HTERT RPE-1 (cell line): ENCODE data around the gene KCNG1.

Experiments
- in situ Hi-C: fragments of 300-500 bp; cut with MboI; formaldehyde crosslinking; loops from 4 replicates; pipeline ENCODE4 v1.14.3; 2020; ENCODE audit warnings: low sequenced_read_pairs

KCNG1 gene

DNA sequence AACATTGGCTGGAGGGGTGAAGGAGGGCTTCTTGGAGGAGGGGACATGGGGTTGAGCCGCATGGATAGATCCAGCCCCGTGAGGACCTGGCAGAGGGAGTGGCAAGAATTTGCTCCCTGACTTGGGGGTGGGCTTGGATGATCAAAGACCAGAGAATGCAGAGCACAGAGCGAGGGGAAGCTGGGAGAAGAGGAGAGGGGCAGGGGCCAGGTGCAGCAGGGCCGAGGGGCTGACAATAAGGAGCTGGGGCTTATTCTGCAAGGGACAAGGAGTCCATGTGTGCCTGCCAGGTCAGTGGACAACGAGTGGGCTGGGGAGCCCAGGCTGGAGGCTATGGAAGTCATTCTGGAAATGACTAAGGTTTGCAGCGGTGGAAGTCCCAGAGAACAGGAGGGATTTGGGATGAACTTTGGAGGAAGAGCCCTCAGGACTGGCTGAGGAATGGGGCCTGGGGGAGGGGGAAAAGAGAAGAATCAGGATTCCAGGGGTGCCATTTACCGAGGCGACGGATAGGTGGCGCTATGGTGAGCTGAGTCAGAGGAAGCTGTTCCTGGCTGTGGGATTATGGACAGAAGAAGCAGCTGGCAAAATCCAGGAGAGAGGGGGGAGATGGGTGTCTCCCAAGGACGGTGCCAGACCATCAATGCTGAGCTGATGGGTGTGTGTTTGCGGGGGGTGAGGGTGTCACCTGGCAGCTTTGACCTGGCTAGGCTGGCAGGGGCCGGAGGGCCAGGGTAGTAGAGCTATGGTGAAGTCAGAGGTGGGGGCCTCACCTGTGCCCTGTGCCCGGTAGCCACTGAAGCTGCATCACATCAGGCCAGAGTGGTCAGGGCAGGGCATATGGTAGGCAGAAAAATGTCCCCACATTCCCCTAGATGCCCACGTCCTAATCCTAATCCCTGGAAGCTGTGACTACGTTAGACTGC lies 7.8 kb downstream of the KCNG1 start:
- in situ Hi-C loops: no loop called here

DNA sequence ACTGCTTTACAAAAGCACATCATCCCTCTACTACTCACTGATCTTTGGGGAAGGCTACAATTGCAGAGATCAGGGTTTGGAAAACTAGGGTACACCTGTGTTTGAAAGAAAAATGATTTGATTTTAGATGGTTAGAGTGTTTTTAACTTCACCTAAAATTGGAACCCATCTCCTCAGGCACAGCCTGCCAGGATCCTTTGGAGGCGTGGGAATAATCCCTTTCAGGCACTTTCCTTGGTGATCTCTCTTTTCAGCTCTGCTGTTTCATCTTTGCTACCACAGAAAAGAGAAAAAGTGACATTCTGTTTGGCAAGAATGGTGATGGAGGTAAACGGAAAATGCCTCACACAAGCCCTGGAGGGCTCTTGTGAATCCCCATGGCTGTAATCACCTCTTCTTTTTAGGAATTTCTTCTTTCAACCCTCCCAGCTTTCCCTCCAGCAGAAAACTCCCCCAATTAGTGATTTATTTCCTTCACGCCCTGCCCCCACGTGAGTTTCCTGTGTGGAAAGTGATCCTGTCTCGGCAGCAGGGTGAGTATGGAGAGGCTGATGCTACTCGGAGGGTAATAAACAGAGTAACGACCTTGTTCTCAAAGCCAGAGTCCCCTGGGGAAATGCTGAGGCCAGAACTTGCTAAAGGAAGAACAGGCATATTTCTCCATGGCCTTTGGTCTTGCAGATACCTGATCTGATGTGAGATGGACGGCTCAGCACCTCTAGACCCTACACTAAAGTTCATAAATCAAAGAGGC lies 9.2 kb downstream of the KCNG1 start:
- in situ Hi-C loops: no loop called here

DNA sequence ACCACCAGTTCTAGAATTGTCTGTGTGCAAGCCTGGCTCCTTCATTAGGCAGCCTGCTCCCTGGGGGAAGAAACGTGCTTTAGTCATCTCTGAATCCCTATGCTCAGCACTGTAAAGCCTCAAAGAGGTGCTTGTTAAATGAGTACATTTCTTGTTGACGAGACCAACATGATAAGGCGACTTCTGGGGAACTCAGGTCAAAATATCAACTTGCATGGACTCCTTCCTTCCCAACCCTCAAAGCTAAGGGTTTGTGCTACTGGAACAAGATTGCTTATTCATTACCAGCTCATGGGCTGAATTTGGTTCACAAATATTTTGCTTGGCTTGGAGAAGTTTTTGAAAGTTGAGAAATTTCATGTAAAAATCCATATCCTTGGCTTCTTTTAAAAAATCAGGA lies 10.6 kb downstream of the KCNG1 start:
- in situ Hi-C loops: no loop called here

DNA sequence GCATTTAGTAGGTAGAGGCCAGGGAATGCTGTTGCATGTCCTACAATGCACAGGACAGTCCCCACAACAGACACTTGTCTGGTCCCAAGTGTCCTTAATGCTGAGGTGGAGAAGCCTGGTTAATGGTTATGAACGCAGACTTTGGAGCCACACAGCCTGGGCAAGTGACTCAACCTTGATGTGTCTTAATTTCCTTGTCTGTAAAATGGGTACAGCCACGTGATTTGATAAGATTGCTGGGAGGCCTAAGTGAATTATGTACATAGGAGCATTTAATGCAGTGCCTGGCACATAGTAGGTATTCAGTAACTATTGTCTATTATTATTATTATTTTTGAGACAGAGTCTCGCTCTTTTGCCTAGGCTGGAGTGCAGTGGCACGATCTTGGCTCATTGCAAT lies 11.4 kb downstream of the KCNG1 start:
- in situ Hi-C loops: no loop called here

DNA sequence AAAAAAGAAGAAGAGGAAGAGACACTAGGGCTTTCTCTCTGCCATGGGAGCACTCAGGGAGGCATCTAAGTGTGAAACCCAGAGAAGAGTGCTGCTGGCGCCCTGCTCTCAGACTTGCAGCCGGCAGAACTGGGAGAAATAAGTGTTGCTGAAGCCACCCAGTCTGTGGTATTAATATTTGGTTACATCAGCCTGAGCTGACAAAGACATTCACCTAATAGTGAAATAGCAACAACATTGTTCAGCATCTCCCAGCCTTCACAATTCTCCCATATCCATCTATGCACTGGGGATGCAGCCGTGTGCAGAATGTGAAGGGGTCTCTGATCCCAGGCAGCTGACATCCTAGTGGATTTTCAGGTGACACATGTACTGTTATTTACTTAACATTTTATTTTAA lies 12.0 kb downstream of the KCNG1 start:
- in situ Hi-C loops: no loop called here

DNA sequence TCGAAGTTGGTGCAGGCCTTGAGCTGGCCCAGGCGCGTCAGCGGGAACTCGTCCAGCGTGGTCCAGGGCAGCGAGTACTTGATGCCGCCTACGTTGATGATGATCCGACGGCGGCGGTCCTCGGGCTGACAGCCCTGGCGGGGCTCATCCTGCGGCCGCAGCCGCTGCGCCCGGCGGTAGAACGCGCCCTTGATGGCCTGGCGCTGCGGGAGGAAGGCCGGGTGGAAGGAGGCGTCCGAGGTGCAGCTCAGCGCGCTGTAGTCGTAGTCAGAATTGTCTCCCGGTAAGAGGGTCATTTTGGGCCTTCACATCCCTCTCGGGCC lies 12.9 kb downstream of the KCNG1 start:
- in situ Hi-C loops: no loop called here

DNA sequence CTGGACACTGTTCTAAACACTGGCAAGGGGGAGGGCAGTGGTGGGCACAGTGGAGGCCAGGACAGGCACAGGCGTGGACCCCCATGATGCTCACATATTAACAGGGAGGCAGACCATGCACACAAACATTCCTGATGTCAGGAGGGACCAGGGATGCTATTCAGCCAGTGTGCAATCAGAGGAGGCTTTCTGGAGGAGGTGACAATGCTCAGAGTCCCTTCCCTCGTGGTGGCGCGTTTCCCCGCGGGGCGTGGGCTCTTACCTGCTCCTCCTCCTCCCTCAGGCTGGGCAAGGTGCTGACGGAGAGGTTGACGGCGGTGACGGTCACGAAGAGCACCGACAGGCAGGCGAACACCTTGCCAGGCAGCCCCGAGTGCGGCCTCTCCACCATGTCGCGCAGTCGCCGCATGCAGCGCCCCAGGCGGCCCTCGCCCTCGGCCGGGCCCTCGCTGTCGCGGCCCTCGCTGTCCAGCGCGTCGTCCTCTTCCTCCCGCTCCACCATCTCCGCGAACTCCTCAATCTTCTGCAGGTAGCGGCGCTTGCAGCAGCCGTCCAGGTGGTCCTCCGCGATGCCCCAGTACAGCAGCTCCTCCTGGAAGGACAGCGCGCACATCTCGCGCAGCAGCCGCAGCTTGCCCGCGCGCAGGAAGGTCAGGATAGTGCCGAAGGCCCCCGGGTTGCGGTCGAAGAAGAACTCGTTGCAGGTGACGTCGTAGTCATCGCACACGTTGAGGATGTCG lies 13.4 kb downstream of the KCNG1 start:
- in situ Hi-C loops: no loop called here

DNA sequence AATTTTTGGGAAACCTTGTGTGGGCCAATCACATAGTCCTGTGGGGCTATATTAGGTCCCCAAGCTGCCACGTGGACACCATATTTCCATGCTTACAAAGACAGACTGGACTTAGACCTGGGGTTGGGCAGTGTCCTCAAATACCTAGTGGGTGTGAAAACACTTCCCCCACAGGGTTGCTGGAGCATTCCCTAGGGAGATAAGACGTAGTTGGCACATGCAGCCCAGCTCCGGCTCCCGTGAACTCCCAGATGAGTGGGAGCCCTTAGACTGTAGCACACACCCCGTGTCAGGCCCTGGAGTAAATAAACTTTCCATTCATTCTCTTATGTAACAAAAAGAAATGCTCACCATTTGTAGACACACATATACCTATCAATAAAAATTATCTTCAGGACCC lies 14.2 kb downstream of the KCNG1 start:
- in situ Hi-C loops: no loop called here

DNA sequence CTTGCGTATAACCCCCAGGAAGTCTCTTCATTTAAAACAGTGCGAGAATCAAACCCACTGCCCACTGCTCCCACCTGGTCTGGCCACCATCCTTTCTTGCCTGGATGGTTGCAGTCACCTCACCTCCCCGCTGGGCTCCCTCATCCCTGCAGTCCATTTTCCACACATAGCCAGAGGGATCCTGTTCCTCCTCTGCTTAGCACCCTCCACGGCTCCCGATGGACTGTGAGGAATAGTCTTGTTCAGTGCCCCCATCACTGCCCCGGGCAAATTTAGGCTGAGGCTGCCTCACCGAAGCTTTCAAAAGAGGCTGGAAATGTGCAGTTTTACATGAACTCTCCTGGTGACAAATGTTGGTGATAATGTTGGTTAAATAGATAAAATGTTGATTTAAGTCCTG lies 17.7 kb downstream of the KCNG1 start:
- in situ Hi-C loops: no loop called here

DNA sequence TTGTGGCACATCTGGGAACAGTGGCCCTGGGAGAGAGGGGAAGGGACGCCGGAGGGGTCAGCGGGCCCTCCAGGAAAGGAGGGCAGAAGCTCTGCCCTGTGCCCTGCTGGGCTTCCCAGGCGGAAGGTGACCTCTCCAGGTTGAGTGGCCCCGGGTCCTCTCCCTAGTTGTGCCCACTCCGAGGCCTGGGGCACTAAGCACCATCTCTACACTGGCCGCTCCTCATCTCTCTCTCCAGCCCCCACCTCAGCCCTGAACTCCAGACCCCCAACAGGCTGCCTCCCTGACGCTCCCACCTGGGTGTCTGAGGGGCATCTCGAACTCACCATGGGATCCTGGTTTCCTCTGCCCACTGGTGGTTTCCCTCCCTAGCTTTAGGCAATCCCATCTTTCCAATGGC lies 18.1 kb downstream of the KCNG1 start:
- in situ Hi-C loops: no loop called here

DNA sequence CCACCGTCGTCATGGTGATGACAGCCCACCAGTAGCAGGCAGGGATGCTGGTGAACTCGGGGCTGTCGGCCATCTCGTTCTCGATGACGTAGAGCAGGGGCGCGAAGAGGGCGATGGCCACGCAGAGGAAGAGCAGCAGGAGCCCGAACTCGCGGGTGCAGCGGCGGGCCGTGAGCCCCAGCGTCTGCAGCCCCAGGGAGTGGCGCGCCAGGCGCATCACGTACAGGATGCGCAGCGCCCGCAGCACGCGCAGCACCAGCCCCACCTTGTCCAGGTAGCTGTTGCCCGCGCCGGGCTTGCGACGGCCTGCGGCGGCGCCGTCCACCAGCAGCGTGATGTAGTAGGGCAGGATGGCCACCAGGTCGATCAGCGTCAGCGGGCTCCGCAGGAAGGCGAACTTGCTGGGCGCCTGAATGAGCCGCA lies 18.6 kb downstream of the KCNG1 start:
- in situ Hi-C loops: no loop called here

DNA sequence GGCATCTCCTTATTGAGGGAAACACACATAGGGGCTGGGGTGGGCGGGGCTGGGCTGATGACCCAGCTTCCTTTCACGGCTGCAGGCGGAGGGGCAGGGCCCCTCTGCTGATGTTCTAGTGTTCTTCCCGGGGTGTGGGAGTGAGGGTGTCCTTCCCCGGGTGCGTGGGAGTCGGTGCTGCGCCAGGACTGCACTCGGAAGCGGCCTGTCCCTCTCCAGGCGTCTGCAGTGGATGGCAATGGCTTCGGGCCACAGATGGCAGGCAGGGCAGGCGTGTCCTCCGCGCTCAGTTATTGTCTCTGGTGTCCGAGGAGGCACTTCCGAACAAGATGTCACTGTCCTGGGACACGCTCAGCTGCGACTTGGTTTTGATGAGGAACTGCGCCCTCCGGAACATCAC lies 19.2 kb downstream of the KCNG1 start:
- in situ Hi-C loops: no loop called here

DNA sequence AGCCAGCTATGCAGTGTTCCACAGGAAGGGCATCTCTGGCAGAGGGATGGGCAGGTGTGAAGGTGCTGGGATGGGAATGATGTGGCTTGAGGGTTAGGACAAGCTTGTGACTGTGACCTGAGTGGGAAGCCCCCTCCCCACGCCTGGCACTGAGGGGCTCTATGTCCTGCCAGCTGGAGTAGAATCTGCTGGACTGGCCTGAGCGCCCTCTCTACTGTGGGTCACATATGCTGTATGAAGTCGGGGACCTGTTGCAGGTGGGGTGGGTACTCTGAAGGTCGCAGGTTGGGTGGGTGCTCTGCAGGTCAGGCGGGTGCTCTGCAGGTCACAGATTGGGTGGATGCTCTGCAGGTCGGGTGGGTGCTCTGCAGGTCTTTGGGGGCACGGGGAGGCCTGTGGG lies 20.3 kb downstream of the KCNG1 start:
- in situ Hi-C loops: no loop called here

DNA sequence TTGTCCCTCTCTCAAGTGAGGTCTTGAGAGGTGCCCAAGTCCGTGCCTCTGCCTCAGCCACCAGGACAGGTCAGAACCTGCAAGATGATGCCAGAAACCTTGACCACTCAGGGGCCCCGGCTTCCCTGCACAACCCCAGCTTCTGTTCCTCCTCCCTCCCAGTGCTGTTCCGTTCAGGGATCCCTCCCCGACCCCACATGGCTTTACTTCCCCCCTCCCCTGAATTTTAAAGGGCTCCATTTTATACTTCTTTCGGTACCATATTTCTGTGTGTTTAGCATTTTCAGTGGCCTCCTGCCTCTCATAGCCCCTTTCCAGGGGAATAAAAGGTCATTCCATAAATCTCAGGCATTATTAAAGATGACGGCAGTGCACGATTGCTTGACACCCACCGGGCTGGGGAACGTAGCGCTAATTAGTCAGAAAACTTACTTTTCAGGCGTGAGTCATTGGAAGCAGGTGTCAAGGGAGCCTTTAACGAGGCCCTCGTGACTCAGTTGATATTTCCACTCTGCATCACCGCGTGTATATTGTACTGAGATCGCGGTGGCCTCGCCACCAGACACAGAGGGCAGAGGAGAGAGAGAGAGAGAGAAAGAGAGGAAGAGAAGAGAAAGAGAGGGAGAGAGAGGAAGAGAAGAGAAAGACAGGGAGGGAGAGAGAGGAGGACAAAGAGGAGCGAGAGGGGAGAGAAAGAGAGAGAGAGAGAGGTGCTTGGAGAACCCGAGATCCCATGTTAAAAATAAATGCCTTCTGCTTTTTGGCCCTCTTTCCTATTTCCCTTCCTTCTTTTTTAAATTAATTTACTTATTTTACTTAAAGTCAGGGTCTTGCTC lies 21.3 kb downstream of the KCNG1 start:
- in situ Hi-C loops: no loop called here

DNA sequence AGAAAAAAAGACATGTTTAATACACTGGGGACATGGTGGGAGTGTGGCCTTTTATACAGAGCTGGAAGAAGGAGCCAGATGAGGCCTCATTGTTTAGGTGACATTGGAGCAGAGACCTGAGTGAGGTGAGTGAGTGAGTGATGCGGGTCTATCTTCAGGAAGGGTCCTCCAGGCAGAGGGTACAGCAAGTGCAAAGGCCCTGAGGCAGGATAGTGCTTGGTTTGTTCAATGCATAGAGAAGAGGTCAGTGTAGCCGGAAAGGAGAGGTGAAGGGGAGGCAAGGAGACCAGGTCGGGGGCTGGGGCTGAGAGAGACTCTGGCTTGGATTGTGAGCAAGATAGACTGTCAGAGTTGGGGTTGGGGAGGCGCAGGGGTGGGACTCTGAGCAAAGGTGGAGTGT lies 23.6 kb downstream of the KCNG1 start:
- in situ Hi-C loops: no loop called here

DNA sequence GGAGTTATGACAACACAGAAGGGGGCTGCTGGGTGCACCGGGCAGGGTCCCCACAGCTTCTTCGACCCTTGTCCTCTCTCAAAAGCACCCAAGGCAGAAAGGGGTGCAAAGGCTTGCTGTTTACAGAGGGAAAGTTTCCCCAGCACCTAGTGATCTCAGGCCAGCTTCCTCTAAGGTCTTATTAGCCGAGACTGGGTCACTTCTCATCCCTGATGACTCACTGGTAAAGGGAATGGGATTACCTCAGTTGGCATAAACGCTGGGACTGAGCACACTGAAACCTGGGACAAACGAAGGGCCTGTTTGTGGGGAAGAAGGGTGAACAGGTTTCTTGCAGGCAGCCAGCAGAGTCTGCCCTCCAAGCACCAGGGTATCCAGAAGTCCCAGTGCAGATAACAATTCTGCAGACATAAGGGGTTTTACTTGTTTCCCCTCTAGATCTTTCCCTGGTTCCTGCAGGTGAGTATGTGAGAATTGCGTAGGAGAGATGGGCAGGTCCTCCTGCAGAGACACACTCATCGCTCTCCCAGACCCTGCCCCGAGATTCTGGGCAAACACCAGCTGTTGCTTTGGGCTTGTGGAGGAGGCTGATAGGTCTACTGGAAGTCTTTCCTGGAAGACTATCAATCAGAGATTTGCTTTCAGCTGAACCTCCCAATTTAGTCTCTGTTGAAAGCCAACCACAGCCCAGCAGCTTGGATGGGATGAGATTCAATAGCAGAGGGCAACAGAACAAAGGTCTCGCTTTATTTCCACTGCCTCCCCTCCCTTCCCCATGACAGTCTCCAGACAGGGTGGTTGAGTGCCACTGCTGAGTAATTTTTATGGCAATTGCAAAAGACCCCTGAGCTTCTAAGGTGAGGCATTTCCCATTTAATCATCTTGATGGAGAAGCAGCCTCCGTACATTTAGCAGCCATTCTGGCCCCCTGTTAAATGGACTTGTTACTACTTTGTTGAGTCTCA lies 25.7 kb downstream of the KCNG1 start:
- in situ Hi-C loops: no loop called here

DNA sequence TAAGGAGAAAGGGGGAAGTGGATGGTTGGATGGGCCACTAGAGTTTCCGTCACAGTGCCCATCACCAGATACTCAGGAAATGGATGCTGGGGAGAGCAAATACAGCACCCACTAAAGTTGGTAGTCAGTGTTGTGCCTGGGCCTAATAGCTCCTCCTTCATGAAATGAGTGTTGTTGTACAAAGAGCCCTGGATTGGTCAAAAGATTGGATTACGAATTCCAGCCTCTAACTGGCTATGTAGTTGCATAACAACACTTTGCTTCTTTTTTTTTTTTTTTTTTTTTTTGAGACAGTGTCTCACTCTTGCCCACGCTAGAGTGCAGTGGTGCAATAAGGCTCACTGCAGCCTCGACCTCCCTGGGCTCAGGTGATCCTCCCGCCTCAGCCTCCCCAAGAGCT lies 27.4 kb downstream of the KCNG1 start:
- in situ Hi-C loops: no loop called here

DNA sequence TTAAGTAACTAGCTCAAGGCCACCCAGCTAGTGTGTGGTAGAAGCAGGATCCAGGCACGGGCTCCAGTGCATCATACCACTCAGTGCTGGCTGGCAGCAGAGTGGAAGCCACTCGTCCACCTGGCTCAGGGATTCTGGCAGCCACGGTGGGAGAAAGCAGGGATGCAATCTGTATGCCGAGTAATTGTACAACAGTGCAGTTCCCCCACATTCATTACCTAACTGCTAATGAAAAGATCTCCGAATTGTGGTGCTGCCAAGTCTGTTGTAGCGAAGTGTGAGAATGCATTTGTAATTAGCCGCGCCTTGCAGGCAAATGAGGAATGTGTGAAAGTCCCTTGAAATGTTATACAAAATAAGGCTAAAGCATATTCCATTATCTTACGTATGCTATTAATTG lies 29.0 kb downstream of the KCNG1 start:
- in situ Hi-C loops: no loop called here

DNA sequence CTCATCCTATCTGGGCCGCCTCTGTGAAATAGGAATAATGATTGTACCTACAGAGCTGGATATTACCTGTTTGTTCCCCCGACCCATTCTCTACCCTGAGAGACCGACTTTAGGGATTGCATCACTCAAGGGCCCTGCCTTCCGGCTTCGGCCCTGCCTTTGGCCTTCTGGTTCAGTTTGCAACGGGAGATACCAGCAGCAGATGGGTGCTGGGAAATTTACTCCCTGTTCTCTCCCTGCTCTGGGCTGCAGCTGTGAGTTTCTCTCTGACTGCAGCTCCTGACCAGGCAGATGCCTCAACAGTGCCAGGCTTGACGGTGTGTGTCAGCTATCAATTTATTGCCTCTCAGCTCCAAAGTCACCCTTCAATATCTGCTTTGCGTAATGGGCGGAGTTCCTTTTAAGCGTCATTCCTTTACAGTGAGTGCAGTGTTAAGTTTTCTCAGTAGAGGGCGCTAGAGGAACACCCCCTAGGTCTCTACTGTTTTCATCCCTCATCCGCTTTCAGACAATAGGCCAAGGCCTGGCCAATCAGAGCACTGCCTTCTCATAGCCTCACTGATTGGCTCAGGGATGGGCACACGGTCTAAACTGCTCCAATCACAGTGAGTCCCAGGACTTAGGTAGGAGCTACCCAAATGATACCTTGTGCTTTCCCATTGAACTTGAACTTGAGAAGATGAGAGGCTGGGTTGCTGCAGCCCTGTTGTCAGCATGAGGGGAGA lies 30.0 kb downstream of the KCNG1 start:
- in situ Hi-C loops: no loop called here
